ENCODE data around the gene KLKB1.

GRCh38 chr4:186307497-186307896, 80.2 kb downstream of the KLKB1 start:
- TF ChIP-seq EP300 (IDR thresholded peaks at IDR 0.05) (no peak), CTCF (IDR thresholded peaks at IDR 0.05) (no peak), POLR2AphosphoS5 (IDR thresholded peaks at IDR 0.05) (no peak), POLR2A (IDR thresholded peaks at IDR 0.05) (no peak)
